ENCODE data around the gene WBP2. TPM values are rescaled to one million over a fixed set of nuclear protein-coding genes. Genes with fewer than 3 reads are reported as not detected.

WBP2 gene
- total and polyA plus RNA-seq, 2 of the 8 experiments (the other 6 are each of a cell fraction or from before 2014, with no cell fraction given) = 48.2 to 71.2 TPM

GRCh38 chr17:75814900-75815373 lies 40.2 kb downstream of the WBP2 start:
- H2BK5ac ChIP-seq (ENCODE audit: low read depth, low read length) = no peak overlapping the region
- H3K56ac ChIP-seq (replicated peaks; ENCODE audit: insufficient read length, low read depth, low read length) = no peak overlapping the region
- H2BK12ac ChIP-seq (ENCODE audit: low read depth, low read length) = no peak overlapping the region
- peaks cover 0 to 10% of the 10 kb centered on the region in 2 experiments for H4K20me1 ChIP-seq (replicated peaks in 1 of 2; ENCODE audit: control insufficient read depth in 1 of 2, insufficient read depth in 2 of 2, low read length in 2 of 2)
- DNase-seq (ENCODE audit: low read depth in 1 of 2, low spot score in 2 of 2) (no peak), FAIRE-seq (no peak)
- no peak overlapping the region for H2AFZ ChIP-seq (ENCODE audit: low read length)
- H3K9me3 ChIP-seq (ENCODE audit: insufficient read depth in 2 of 2, low read depth in 1 of 2, low read length in 1 of 2) = no peaks in the 10 kb centered on the region
- no peak overlapping the region for H3K4me2 ChIP-seq (ENCODE audit: insufficient read depth in 1 of 2, low read depth in 2 of 2, low read length in 2 of 2)
- H3K23ac ChIP-seq (ENCODE audit: insufficient read length) = no peak overlapping the region
- H4K8ac ChIP-seq (ENCODE audit: extremely low read depth, insufficient read depth, low read length) = no peak overlapping the region; the same call in 1 of the 2 replicates
- no peak overlapping the region for H3K14ac ChIP-seq (ENCODE audit: insufficient read length)
- H3K27me3 ChIP-seq (replicated peaks in 1 of 4; ENCODE audit: control insufficient read depth in 3 of 4, extremely low read depth in 1 of 4, insufficient read depth in 3 of 4, low read length in 3 of 4) = no peaks in the 10 kb centered on the region
- H3K18ac ChIP-seq (ENCODE audit: extremely low read depth, low read length) = no peak overlapping the region
- 91% methylated on average over 13 of the region's 13 CpGs; no CpG with 5 or more reads in 1 of the 2 experiments for WGBS, 2 experiments (ENCODE audit: extremely low coverage in 1 of 2, insufficient coverage in 1 of 2, insufficient read length in 1 of 2, insufficient replicate concordance in 2 of 2, low coverage in 1 of 2, low lambda C conversion rate in 2 of 2, missing lambda C conversion rate in 1 of 2)
- no peak overlapping the region for H2AK5ac ChIP-seq (ENCODE audit: low read depth, low read length)
- H3K4me1 ChIP-seq (replicated peaks in 1 of 4; ENCODE audit: control insufficient read depth in 3 of 4, insufficient read depth in 4 of 4, low read length in 3 of 4) = no peaks in the 10 kb centered on the region
- no peak overlapping the region for H4K91ac ChIP-seq (replicated peaks; ENCODE audit: insufficient read length, low read length)
- H3K23me2 ChIP-seq (ENCODE audit: low read depth, low read length) = no peaks in the 10 kb centered on the region
- no peak overlapping the region for H2BK20ac ChIP-seq (ENCODE audit: low read length)
- no peak overlapping the region for H2BK15ac ChIP-seq (ENCODE audit: low read length)
- H3K4ac ChIP-seq (replicated peaks; ENCODE audit: insufficient read length, low read depth, low read length) = no peak overlapping the region
- H3K79me2 ChIP-seq (ENCODE audit: control insufficient read depth in 1 of 2, insufficient read depth in 2 of 2, low read length in 2 of 2) = no peaks in the 10 kb centered on the region
- peaks cover 20 to 66% (median 63%) of the 10 kb centered on the region in 4 experiments; a peak in 7 of 8 replicates for H3K36me3 ChIP-seq (ENCODE audit: control insufficient read depth in 2 of 4, insufficient read depth in 4 of 4, low read length in 3 of 4)
- ChIA-PET CTCF (ENCODE audit: partially characterized antibody) (interaction anchor here (1.0 to 9.6 kb wide), 3 partner anchors 12 to 32 kb away, joined by 3 to 104 read pairs (median 5); no protein-coding TSS in a partner anchor), POLR2A (ENCODE audit: partially characterized antibody) (interaction anchor here (0.6 to 1.9 kb wide), 4 partner anchors 9 to 35 kb away, joined by 3 to 8 read pairs (median 6); no protein-coding TSS in a partner anchor)
- H3K9ac ChIP-seq (replicated peaks in 1 of 4; ENCODE audit: extremely low read depth in 1 of 4, low read depth in 3 of 4, low read length in 3 of 4) = no peak overlapping the region
- no peaks in the 10 kb centered on the region for H3K79me1 ChIP-seq (ENCODE audit: low read depth, low read length)
- no peak overlapping the region for H3K4me3 ChIP-seq (ENCODE audit: extremely low read depth in 1 of 4, insufficient read depth in 2 of 4, low read depth in 3 of 4, low read length in 4 of 4)
- H2BK120ac ChIP-seq (replicated peaks; ENCODE audit: low read depth, low read length) = no peak overlapping the region
- H3K27ac ChIP-seq (ENCODE audit: low read depth, low read length) = no peak overlapping the region
- TF ChIP-seq TEAD4 (IDR thresholded peaks at IDR 0.05; ENCODE audit: low read depth, low read length) (no peak), SAP30 (IDR thresholded peaks at IDR 0.05; ENCODE audit: insufficient read depth, insufficient replicate concordance, low read length) (no peak), ZNF274 (IDR thresholded peaks at IDR 0.05; ENCODE audit: borderline replicate concordance, extremely low read depth, low read length) (no peak), ATF2 (IDR thresholded peaks at IDR 0.05; ENCODE audit: low read length) (no peak), RBBP5 (IDR thresholded peaks at IDR 0.05; ENCODE audit: borderline replicate concordance, low read depth, low read length) (no peak), CREB1 (IDR thresholded peaks at IDR 0.05) (no peak), BRCA1 (IDR thresholded peaks at IDR 0.05; ENCODE audit: low read depth, low read length) (no peak)
- no peak overlapping the region for H4K5ac ChIP-seq (ENCODE audit: insufficient read length, low read depth, low read length)
